Esophagus muscularis mucosa (tissue), 4 donors: ENCODE measurements around the gene SMIM31.

Source experiments
- EP300 ChIP-seq: sonication (generic); formaldehyde crosslinking; IDR thresholded peaks from one replicate; pipeline ENCODE4 v1.6.1; 2017; ENCODE audit warnings: antibody characterized with exemption
- POLR2AphosphoS5 ChIP-seq, 2 donors: sonication (generic); formaldehyde crosslinking; IDR thresholded peaks; one replicate each; pipeline ENCODE4 v1.6.1; 2017; ENCODE audit warnings: antibody characterized with exemption in 2 of 2
- TF ChIP-seq, protein P1 (sequence below), 3 experiments: fragments of 200-600 bp in 2 of 3; fragments of 450-650 bp in 1 of 3; sonication (generic) in 2 of 3; IDR thresholded peaks; one replicate each; pipeline ENCODE4 v1.5.1; 2017 to 2019; ENCODE audit warnings: antibody characterized with exemption in 3 of 3, mild to moderate bottlenecking in 2 of 3, moderate library complexity in 1 of 3

DNA sequence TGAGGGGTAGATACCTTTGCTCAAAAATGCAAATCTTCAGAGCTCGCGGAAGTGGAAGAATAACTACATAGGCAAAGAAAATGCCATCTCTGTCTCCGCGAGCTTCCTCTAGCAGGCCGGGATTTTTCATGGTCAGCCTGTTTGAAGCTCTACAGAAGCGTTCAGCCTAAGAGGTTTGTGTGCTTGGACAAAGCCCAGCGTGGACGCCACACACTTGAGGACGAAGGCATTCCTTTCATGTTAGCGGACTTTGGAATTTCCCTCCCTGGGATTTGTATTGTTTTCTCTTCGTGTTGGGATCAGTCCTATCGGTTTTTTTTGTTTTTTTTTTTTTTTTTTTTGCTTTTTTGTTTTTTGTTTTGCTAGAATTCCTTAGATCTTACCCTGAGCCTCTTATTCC, 53.7 kb downstream of the SMIM31 start:
- TF ChIP-seq POLR2AphosphoS5 (IDR thresholded peaks at IDR 0.05) (no peak), EP300 (no peak)
- TF ChIP-seq, protein P1, sequence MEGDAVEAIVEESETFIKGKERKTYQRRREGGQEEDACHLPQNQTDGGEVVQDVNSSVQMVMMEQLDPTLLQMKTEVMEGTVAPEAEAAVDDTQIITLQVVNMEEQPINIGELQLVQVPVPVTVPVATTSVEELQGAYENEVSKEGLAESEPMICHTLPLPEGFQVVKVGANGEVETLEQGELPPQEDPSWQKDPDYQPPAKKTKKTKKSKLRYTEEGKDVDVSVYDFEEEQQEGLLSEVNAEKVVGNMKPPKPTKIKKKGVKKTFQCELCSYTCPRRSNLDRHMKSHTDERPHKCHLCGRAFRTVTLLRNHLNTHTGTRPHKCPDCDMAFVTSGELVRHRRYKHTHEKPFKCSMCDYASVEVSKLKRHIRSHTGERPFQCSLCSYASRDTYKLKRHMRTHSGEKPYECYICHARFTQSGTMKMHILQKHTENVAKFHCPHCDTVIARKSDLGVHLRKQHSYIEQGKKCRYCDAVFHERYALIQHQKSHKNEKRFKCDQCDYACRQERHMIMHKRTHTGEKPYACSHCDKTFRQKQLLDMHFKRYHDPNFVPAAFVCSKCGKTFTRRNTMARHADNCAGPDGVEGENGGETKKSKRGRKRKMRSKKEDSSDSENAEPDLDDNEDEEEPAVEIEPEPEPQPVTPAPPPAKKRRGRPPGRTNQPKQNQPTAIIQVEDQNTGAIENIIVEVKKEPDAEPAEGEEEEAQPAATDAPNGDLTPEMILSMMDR (IDR thresholded peaks at IDR 0.05): no peak
